GM19372 (cell line): ENCODE data around the gene PTPN18.
A peak's percentile ranks its signal among the peaks of the same experiment; 100 is the strongest.

Experiments
- ATAC-seq: cut with Tn5 transposase; IDR thresholded peaks from one replicate; pipeline ENCODE4 v1.9.1; 2021; ENCODE audit warnings: mild to moderate bottlenecking, low read depth, moderate library complexity; ENCODE audit not compliant: unreplicated experiment

The PTPN18 gene

GRCh38 chr2:130338793-130339345 lies 17.0 kb upstream of the PTPN18 start:
- no peak for ATAC-seq

- ATAC-seq: no peak
Observed at GRCh38 chr2:130339885-130340745, 15.7 kb upstream of the PTPN18 start.

- ATAC-seq: peak; percentile 5
Observed at GRCh38 chr2:130341562-130342019, 14.3 kb upstream of the PTPN18 start.

GRCh38 chr2:130342020-130342532 lies 13.8 kb upstream of the PTPN18 start:
- ATAC-seq: peak; percentile 76

- ATAC-seq: peak; percentile 81
Observed at GRCh38 chr2:130342533-130343275, 13.2 kb upstream of the PTPN18 start, which contains the start of gene IMP4. IMP4 (plus strand) TSS chr2:130342897; CDS start chr2:130342933, 36 bp downstream.

- no peak for ATAC-seq
Observed at GRCh38 chr2:130344578-130344977, 11.3 kb upstream of the PTPN18 start.

- no peak for ATAC-seq
Observed at GRCh38 chr2:130345091-130345490, 10.8 kb upstream of the PTPN18 start.

- no peak for ATAC-seq
Observed at GRCh38 chr2:130345611-130346010, 10.2 kb upstream of the PTPN18 start.

GRCh38 chr2:130346041-130346740 lies 9.7 kb upstream of the PTPN18 start:
- no peak for ATAC-seq

- no peak for ATAC-seq
Observed at GRCh38 chr2:130346741-130347066, 9.2 kb upstream of the PTPN18 start.

GRCh38 chr2:130347220-130347925 lies 8.5 kb upstream of the PTPN18 start:
- ATAC-seq: no peak

GRCh38 chr2:130349174-130349573 lies 6.7 kb upstream of the PTPN18 start:
- ATAC-seq: no peak

GRCh38 chr2:130351711-130352110 lies 4.1 kb upstream of the PTPN18 start:
- no peak for ATAC-seq

- ATAC-seq: no peak
Observed at GRCh38 chr2:130352237-130352636, 3.6 kb upstream of the PTPN18 start.

- ATAC-seq: no peak
Observed at GRCh38 chr2:130353291-130354138, 2.3 kb upstream of the PTPN18 start.

- no peak for ATAC-seq
Observed at GRCh38 chr2:130354139-130354428, 1.8 kb upstream of the PTPN18 start.

GRCh38 chr2:130355172-130355577 lies 681 bp upstream of the PTPN18 start:
- peak; percentile 19 for ATAC-seq

GRCh38 chr2:130357864-130358263 lies 2.0 kb downstream of the PTPN18 start:
- ATAC-seq: no peak
